Panc1 (cell line): ENCODE measurements around the gene FOXK2.

Experiments used
- CTCF ChIP-seq: fragments of 450-650 bp; IDR thresholded peaks from 2 replicates; pipeline ENCODE4 v1.5.1; 2017; ENCODE audit warnings: mild to moderate bottlenecking
- POLR2AphosphoS5 ChIP-seq: IDR thresholded peaks from 2 replicates; pipeline ENCODE4 v1.6.1; 2012; ENCODE audit warnings: mild to moderate bottlenecking, low read depth, low read length, moderate library complexity
- REST ChIP-seq, 2 experiments: IDR thresholded peaks; 2 replicates each; pipeline ENCODE4 v1.6.1; 2011 to 2012; ENCODE audit warnings: low read depth in 2 of 2, control low read depth in 1 of 2, low read length in 1 of 2, mild to moderate bottlenecking in 1 of 2, moderate library complexity in 1 of 2; ENCODE audit not compliant: insufficient read depth in 1 of 2
- TCF7L2 ChIP-seq: IDR thresholded peaks from 2 replicates; pipeline ENCODE4 v1.6.1; 2011; ENCODE audit warnings: mild to moderate bottlenecking, low read depth, low read length, inconsistent platforms

- TF ChIP-seq CTCF (no peak), TCF7L2 (no peak), REST (IDR thresholded peaks at IDR 0.05; ENCODE audit: insufficient read depth in 1 of 2, low read depth in 2 of 2, low read length in 1 of 2) (no peak), POLR2AphosphoS5 (no peak)
Measured at GRCh38 chr17:82604532-82604931, 85.0 kb downstream of the FOXK2 start.
